GM10266 (cell line): ENCODE data around the gene TMEM167B.
"Not testable (repeated sequence)": the region's sequence is repeated elsewhere in the genome, so short reads cannot be mapped to it uniquely, and the experiment has no call there.

Experiments used
- DNase-seq: peaks from one replicate; pipeline ENCODE4 v3.0.0; 2012; ENCODE audit errors: extremely low spot score
- TF ChIP-seq, protein P1 (sequence below): IDR thresholded peaks from 2 replicates; pipeline ENCODE4 v1.5.1; 2012; ENCODE audit warnings: mild to moderate bottlenecking, low read depth; ENCODE audit not compliant: control insufficient read depth, insufficient read depth; ENCODE audit errors: missing control alignments

The TMEM167B gene

DNA sequence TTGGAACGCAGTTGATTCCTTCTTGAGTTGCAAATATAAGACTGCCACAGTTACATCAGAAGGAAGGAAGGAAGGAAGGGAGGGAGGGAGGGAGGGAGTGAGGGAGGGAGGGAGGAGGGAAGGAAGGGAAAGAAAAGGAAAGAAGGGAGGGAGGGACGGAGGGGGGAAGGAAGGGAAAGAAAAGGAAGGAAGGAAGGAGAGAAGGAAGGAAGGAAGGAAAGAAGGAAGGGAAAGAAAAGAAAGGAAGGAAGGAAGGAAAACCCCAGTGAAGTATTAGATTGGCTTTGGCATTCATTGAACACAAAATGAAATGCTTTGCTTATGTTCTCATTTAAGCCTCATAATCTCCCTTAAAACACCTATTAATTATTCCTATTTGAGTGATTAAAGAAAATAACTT is 42.2 kb upstream of the TMEM167B start:
- DNase-seq = no peak
- TF ChIP-seq, protein P1, sequence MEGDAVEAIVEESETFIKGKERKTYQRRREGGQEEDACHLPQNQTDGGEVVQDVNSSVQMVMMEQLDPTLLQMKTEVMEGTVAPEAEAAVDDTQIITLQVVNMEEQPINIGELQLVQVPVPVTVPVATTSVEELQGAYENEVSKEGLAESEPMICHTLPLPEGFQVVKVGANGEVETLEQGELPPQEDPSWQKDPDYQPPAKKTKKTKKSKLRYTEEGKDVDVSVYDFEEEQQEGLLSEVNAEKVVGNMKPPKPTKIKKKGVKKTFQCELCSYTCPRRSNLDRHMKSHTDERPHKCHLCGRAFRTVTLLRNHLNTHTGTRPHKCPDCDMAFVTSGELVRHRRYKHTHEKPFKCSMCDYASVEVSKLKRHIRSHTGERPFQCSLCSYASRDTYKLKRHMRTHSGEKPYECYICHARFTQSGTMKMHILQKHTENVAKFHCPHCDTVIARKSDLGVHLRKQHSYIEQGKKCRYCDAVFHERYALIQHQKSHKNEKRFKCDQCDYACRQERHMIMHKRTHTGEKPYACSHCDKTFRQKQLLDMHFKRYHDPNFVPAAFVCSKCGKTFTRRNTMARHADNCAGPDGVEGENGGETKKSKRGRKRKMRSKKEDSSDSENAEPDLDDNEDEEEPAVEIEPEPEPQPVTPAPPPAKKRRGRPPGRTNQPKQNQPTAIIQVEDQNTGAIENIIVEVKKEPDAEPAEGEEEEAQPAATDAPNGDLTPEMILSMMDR = no peak

DNA sequence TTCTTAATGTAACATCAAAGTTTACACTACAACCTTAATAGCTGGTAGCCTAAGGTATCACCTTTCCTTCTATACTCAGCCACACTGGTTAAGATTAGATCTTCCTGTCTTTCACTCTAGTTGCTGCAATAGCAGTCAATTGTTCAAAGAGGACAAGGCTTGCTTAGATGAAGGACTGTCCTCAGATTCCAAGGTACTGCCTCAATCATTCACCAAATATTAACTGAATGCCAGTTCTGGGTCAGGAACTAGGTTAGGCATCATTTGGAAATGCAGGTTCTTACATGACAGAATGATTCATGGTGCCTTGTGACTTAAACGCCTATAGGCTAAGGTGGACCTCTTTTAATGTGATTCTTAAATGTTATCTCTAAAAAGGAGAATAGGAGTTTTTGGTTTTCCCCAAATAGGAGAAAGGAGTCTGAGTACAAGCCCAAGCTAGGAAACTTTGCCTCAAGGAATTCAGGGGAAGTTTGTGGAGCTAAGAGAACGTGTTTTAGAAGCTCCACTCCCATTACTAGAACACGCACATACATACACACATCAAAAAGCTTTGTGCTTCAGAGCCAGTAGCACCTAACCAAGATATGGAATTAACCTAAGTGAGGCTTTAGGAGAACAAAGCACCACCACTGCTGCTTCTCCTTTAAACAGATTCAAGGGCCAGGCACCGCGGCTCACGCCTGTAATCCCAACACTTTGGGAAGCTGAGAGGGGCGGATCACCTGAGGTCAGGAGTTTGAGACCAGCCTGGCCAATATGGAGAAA is 40.2 kb upstream of the TMEM167B start:
- no peak for DNase-seq
- TF ChIP-seq, protein P1 = no peak

DNA sequence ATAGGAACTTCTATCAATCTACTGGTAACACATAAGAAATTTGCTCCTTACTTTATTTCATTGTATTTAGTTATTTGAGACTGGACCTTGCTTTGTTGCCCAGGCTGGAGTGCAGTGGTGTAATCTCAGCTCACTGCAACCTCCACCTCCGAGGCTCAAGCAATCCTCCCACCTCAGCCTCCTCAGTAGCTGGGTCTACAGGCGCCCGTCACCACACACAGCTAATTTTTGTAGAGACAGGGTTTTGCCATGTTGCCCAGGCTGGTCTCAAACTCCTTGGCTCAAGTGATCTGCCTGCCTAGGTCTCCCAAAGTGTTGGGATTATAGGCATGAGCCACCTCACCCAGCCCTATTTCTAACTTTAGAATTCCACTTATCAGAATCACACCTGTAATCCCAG is 38.4 kb upstream of the TMEM167B start:
- DNase-seq = not testable (repeated sequence)

DNA sequence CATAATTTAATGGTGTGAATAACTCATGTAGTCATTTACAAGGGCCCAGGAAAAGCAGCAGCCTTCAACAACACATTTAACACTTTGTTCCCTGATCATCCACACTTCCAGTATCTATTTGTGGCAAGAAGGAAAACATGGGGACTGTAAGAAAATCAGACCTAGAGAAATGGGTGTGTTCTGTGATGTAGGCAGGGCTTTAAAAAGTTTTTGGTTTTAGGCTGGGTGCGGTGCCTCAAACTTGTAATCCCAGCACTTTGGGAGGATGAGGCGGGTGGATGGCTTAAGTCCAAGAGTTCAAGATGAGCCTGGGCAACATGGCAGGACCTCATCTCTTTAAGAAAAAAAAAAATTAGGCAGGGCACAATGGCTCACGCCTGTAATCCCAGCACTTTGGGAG is 34.5 kb upstream of the TMEM167B start:
- TF ChIP-seq, protein P1 = no peak

DNA sequence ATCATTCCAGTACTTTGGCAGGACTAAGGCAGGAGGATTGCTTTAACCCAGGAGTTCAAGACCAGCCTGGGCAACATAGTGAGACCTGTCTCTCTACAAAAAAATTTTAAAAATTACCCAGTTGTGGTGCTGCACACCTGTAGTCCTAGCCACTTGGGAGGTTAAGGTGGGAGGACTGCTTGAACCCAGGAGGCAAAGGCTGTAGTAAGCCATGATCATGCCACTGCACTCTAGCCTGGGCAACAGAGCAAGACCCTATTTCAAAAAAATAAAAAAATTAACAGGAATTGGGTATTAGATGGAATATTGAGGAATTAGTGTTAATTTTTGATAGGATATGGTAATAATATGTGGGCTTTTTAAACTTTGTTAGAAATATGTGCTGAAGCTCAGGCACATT is 31.5 kb upstream of the TMEM167B start:
- DNase-seq = no peak
- TF ChIP-seq, protein P1 = no peak

More for the DNA sequence above, 34.5 kb upstream of the TMEM167B start:
- DNase-seq = no peak

DNA sequence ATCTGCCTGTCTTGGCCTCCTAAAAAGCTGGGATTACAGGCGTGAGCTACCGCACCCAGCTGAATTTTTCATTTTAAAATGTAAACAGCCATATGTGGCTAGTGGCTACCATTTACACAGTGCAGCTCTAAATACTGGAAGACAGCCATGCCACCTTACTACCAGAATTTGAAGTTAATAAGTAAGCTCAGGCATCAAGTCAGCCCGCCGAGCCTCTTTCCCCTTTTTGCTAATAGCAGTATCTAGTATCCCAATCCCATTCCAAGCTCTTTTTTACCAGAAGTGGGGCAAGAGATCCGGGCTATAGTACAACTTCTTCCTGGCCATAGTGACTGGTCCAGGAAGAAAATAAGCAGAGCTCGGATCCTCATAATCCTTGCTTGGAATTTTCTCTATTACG is 29.9 kb upstream of the TMEM167B start:
- TF ChIP-seq, protein P1 = no peak
- no peak for DNase-seq

DNA sequence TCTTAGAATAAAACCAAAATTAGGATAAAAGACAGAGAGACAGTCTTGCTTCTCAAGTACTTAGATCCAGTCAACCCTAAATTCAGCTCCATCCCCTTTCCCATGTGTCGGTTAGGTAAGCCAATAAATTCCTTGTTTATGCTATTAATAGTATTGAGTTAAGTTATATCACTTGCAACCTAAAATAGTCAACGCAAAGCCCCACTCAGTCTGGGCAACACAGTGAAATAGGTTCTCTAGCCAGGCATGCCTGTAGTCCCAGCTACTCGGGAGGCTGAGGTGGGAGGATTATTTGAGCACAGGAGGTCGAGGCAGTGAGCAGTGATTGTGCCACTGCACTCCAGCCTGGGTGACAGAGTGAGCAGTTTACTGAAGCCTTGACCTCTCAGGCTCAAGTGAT is 29.4 kb upstream of the TMEM167B start:
- DNase-seq = no peak
- TF ChIP-seq, protein P1 = no peak

DNA sequence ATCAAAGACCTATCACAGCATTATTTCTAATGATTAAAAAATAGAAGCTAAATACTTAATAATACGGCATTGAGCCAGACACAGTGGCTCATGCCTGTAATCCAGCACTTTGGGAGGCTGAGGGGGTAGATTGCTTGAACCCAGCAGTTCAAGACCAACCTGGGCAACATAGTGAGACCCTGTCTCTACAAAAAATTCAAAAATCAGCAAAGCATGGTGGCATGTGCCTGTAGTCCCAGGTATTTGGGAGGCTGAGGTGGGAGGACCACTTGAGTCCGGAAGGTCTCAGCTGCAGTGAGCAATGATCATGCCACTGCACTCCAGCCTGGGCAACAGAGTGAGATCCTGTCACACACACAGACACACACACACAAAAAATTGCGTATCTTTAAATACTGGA is 25.4 kb upstream of the TMEM167B start:
- TF ChIP-seq, protein P1 = no peak

More for the DNA sequence above, 25.4 kb upstream of the TMEM167B start:
- DNase-seq = no peak
